GM19351 (cell line): ENCODE measurements around the gene MYOM1.
A peak's percentile ranks its signal among the peaks of the same experiment; 100 is the strongest.

ENCODE experiments used
- ATAC-seq: cut with Tn5 transposase; IDR thresholded peaks from one replicate; pipeline ENCODE4 v1.9.1; 2021; ENCODE audit warnings: mild to moderate bottlenecking, moderate library complexity; ENCODE audit not compliant: unreplicated experiment

The MYOM1 gene

DNA sequence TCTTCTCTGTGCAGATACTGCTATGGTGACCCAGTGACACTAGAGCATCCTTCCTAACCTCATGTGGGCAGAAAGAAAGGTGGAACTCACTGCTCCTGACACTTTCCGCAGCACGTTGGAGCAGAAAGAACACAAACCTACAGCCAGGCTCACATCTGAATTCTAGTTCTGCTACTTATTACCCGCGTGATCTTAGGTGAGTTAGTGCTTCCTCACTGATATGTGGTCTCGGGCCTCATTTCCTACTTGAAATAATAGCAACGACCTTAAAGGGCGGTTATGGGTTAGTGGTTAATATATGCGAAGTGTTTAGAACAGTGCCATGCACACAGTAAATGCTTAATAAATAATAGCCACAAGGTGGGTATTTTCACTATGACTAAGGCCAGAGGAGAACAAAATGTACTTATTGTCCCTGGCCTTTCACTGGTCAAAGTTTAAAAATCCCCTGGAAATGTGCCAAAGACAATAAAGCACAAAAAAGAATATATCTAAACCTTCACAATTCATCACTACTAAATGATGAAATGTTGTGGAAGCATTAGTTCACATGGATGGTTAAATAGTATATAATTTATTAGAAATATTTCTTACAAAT, 66.6 kb downstream of the MYOM1 start:
- peak; percentile 54 for ATAC-seq

- no peak for ATAC-seq
Observed at GRCh38 chr18:3152294-3152693, 67.5 kb downstream of the MYOM1 start.

DNA sequence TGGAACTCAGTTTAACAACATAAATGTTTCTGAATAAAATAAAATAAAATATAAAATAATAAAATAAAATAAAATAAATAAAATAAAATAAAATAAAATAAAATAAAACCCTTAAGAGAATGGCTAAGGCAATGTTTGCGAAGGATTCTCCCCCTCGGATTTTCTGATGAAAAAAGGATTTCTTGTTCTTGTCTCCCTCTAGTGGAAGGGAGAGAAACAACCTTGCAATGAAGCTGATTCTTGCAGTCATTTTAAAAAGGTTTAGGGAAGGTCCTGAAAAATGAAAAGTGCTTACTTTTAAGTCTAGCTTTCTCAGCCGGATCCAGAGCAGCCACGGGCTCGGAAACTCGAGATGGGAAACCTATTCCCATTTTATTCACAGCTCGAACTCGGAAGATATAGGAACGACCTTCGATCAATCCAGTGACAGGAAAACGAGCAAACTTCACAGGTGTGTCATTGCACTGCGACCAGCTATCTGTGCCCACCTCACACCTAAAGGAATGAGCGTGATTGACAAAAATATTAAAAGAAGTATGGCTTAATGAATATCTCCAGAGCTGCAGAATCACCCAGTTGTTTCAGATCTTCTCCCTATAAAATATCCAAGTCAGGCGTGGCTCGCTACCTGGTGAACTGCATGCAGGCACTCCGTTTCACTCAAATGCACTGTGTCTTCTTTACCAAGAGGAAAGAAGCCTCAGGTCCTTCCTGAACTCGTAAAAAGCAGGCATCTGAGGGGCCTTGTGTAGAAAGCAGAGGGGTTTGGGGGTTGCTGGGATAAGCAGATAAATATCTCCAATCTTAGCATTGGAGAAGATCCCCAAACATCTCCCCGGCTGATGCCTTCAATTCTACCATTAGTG, 68.1 kb downstream of the MYOM1 start:
- no peak for ATAC-seq

DNA sequence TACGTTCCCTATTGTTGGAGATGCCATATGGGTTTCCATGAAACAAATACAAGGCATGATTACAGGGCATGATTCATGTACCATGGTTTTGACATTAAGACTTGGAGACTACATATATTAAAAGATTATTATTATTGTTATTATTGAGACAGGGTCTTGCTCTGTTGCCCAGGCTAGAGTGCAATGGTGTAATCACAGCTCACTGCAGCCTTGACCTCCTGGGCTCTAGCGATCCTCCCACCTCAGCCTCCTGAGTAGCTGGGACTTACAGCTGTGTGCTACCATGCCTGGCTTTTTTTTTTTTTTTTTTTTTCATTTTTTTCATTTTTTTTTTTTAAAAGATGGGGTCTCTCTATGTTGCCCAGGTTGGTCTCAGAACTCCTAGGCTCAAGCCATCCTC, 69.1 kb downstream of the MYOM1 start:
- ATAC-seq: no peak

DNA sequence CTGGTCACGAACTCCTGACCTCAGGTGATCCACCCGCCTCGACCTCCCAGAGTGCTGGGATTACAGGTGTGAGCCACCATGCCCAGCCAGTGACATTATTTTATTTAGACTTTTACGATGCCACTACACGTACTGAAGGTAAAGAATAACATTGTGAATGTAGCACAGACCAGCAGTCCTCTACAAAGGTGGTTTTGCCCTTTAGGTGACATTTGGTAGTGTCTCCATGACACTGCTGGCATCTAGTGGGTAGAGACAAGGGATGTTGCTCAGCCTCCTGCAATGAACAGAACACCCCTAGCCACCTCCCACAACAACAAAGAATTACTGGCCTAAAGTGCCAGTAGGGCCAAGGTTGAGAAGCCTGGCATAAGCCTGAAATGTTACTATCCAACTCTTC, 69.5 kb downstream of the MYOM1 start:
- no peak for ATAC-seq

DNA sequence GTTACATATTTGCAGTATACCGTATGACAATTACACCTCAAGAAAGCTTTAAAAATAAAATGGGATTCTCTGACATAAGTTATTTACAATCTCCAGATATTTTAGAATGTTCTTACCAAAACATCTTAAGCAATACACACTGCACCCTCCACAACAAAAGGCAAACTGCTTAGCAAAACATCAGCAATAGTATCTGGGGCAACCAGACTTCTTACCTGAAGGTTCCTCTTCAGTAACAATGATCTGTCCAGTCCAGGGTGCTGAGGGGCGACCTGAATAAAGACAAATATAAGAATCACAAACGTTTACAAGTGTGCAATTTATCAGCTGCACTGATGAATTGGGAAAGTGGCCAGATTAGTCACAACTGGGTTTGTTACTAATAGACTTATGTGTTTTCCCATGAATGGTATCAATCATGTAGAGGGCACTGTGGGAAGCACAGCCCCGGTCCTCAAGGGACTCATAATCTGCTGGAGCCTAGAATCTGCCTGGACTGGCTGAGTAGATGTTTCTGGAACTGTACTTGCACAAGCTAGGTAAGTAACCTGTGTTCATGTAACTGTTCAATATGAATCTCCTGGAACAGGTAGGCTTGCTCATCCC, 70.7 kb downstream of the MYOM1 start:
- ATAC-seq: no peak

- no peak for ATAC-seq
Observed at GRCh38 chr18:3147935-3148554, 71.7 kb downstream of the MYOM1 start.

- ATAC-seq: no peak
Observed at GRCh38 chr18:3140986-3141639, 78.7 kb downstream of the MYOM1 start.

DNA sequence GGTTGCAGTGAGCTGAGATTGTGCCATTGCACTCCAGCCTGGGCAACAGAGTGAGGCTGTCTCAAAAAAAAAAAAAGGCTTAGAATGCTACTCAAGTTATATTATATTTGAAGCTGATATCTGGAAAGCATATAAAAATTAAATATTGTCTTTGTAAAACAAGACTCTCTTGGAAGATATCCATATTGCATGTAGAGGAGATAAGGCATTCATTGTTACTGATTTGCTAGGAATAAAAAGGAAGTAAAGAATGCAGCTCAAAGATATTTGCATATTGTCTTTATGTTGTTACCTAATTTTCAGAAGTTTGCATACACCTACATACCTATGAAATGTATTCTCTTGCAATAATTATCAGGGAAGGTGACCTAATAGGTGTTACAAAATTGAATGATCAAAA, 79.4 kb downstream of the MYOM1 start:
- ATAC-seq: no peak

DNA sequence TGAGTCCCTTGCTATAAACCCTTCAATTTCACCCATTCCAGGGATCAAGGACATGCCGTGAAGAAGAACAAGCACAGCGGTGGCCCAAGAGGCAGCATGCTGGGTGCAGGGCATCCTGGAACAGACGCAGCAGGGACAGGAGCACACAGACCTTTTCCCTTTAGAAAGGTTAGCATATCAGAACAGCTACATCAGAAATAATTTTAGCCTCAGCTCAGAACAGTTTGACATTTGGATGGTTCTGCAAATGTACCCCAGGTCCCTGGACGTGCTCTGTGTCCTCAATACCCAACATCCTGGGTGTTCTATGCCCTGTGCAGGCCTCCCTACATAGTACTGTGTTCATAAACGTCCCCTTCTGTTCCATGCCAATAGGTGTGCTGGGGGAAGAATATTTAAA, 80.4 kb downstream of the MYOM1 start:
- ATAC-seq: no peak

DNA sequence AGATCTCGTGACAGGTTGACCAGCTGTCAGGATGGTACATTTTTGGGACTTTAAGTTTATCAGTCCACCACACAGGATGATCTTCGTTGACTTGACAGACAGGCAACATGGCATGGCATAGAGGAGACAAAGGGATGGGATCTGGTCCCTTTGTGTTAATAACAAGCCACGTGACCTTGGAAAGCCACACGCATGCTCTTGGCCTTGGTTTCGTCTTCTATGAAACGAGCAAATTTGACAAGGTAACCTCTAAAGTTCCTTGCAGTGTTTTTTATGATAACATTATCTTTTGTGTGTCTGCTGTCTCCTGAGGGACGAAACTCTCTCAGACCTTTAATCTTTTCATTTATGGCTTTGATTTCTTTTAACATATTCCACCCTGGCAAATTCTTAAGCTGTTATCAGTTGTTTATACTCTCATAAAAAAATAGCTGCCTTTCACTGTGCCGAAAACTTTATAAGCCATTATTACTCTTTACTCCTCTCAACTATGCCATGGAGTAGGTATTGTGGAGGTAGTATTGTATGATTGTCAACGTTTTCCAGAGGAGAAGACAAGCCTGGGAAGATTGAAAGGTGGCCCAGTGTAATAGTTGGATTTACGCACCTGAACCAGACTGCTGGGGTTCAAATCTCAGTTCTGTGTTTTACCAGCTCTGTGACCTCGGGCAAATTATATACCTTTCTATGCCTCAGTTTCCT, 81.3 kb downstream of the MYOM1 start:
- ATAC-seq: no peak

DNA sequence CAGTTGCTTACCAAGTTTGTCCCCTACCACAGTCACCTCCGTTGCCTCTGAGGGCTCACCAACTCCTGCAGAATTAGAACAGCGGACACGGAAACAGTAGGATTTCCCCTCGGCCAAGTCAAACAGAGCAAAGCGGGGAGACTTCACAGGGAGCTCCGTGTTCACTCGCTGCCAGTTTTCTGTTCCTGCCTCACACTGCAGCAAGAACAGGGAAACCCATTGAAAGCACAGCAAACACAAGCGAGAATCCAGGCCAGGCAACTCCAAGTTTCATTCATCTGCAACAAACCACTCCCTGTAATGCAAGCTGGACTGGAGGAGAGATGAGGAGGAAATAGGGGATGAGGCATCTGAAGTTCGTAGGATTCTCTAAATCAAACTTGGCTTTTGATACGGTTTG, 84.2 kb downstream of the MYOM1 start:
- no peak for ATAC-seq

DNA sequence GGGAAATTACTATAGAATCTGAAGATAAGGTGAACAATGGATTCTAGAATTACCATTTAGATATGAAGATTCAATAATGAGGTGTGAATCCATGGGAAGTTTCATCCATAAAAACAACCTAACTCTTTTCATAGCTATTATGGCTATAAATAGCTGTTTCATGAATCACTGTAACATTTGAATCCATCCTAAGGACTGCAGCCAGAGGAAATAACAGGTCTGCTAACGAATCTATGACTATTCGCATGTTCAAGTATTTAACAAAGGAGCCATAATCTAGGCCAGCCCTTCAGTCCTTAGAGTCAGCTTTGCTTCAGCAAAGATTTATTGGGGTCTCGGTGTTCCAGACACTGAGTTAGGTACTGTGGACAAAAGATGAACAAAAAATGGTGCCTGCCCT, 87.1 kb downstream of the MYOM1 start:
- no peak for ATAC-seq

GRCh38 chr18:3130344-3130743, 89.4 kb downstream of the MYOM1 start:
- ATAC-seq: no peak

- peak; percentile 99 for ATAC-seq
Observed at GRCh38 chr18:3129053-3129864, 90.5 kb downstream of the MYOM1 start.

- ATAC-seq: no peak
Observed at GRCh38 chr18:3126457-3127097, 93.2 kb downstream of the MYOM1 start.

- no peak for ATAC-seq
Observed at GRCh38 chr18:3124822-3125221, 94.9 kb downstream of the MYOM1 start.

DNA sequence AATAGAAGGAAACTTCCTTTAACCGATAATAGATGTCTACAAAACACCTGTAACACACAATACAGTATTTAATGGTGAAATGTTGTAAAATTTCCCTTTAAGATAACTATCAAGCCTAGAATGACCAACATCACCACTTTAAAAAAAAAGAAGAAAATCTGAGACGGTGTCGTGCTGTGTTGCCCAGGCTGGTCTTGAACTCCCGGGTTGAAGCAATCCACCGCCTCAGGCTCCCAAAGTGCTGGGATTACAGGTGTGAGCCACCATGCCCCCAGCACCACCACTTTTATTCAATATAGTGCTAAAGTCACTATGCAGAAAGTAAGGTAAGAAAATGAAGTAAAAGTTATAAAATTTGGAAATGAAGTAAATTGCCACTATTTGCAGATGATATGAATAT, 96.9 kb downstream of the MYOM1 start:
- no peak for ATAC-seq

DNA sequence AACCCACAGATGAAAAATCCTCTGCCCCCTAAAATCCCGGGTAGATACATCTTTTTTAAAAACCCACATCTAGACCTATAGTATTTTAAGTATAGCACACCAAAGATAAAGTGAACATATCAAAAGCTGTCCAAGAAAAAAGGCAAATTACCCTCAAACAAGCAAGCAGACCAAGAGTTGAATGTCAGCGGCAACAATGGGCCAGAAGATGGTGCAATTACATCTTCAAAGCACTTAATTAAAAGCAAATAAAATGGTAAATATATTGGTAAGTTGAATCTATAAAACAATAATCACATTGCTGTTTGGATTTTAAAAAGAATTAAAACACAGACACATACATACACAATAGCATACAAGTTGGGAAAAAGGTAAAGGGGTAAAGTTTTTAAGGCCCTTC, 98.5 kb downstream of the MYOM1 start:
- ATAC-seq: no peak
